Stomach smooth muscle (tissue), 2 donors: ENCODE data around the gene NHP2.

Experiments used
- H3K27ac ChIP-seq: one replicate; pipeline ENCODE4 v1.7.0; 2013; ENCODE audit warnings: mild to moderate bottlenecking, low read length, inconsistent platforms
- H3K27me3 ChIP-seq, 2 donors: one replicate each; pipeline ENCODE4 v1.7.0; 2013; ENCODE audit warnings: low read length in 2 of 2; ENCODE audit not compliant: insufficient read depth in 2 of 2, control insufficient read depth in 1 of 2
- H3K36me3 ChIP-seq, 2 donors: one replicate each; pipeline ENCODE4 v1.7.0; 2013; ENCODE audit warnings: low read length in 2 of 2; ENCODE audit not compliant: control insufficient read depth in 2 of 2, insufficient read depth in 2 of 2
- H3K4me1 ChIP-seq: one replicate; pipeline ENCODE4 v1.7.0; 2013; ENCODE audit warnings: low read length; ENCODE audit not compliant: control insufficient read depth, insufficient read depth
- H3K4me3 ChIP-seq, 2 donors: one replicate each; pipeline ENCODE4 v1.7.0; 2013; ENCODE audit warnings: low read length in 2 of 2
- H3K9ac ChIP-seq, 2 donors: one replicate each; pipeline ENCODE4 v1.7.0; 2013; ENCODE audit warnings: low read length in 2 of 2, mild to moderate bottlenecking in 1 of 2
- H3K9me3 ChIP-seq, 2 donors: one replicate each; pipeline ENCODE4 v1.7.0; 2013; ENCODE audit warnings: low read length in 2 of 2; ENCODE audit not compliant: control insufficient read depth in 2 of 2
- donor health status: healthy.
- donor health status: Pancreatic carcinoma.

NHP2 gene

GRCh38 chr5:178193251-178193809 is 39.6 kb upstream of the NHP2 start:
- no peak overlapping the region for H3K27ac ChIP-seq
- H3K9ac ChIP-seq, result no peak overlapping the region
- H3K36me3 ChIP-seq, result no peaks in the 10 kb centered on the region
- H3K9me3 ChIP-seq, result no peaks in the 10 kb centered on the region
- H3K4me1 ChIP-seq, result no peaks in the 10 kb centered on the region
- peaks cover 0 to 17% of the 10 kb centered on the region in 2 donors for H3K27me3 ChIP-seq
- no peak overlapping the region for H3K4me3 ChIP-seq

- no peaks in the 10 kb centered on the region for H3K36me3 ChIP-seq
- H3K4me3 ChIP-seq, result no peak overlapping the region
- no peak overlapping the region for H3K27ac ChIP-seq
- no peak overlapping the region for H3K9ac ChIP-seq
- peaks cover 0 to 17% of the 10 kb centered on the region in 2 donors for H3K27me3 ChIP-seq
- no peaks in the 10 kb centered on the region for H3K4me1 ChIP-seq
- no peaks in the 10 kb centered on the region for H3K9me3 ChIP-seq
These were observed 39.1 kb upstream of the NHP2 start for GRCh38 chr5:178192787-178193186.

- Histone ChIP-seq H3K27ac (no peak overlapping the region), H3K4me3 (no peak overlapping the region), H3K36me3 (no peaks in the 10 kb centered on the region), H3K9ac (no peak overlapping the region), H3K4me1 (no peaks in the 10 kb centered on the region), H3K27me3 (peaks cover 0 to 17% of the 10 kb centered on the region in 2 donors), H3K9me3 (no peaks in the 10 kb centered on the region)
These were observed 38.6 kb upstream of the NHP2 start for GRCh38 chr5:178192244-178192643.

- no peaks in the 10 kb centered on the region for H3K36me3 ChIP-seq
- H3K4me1 ChIP-seq, result no peaks in the 10 kb centered on the region
- H3K27me3 ChIP-seq, result peaks cover 0 to 17% of the 10 kb centered on the region in 2 donors
- H3K4me3 ChIP-seq, result no peak overlapping the region
- H3K9ac ChIP-seq, result no peak overlapping the region
- no peak overlapping the region for H3K27ac ChIP-seq
- H3K9me3 ChIP-seq, result no peaks in the 10 kb centered on the region
These were observed 38.0 kb upstream of the NHP2 start for GRCh38 chr5:178191661-178192060.

DNA sequence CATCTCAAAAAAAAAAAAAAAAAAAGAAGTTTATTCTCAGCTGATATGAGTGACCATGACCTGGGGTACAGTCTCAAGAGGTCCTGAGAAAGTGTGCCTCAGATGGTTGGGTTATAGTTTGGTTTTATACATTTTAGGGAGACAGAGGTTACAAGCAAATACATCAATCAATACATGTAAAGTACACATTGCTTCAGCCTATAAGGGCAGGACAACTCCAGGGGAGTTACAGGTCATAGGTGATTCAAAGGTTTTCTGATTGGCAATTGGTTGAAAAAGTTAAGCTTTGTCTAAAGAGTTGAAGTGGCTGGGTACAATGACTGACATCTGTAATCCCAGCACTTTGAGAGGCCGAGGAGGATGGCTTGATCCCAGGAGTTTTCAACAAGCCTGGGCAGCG is 35.7 kb upstream of the NHP2 start:
- no peaks in the 10 kb centered on the region for H3K36me3 ChIP-seq
- no peak overlapping the region for H3K4me3 ChIP-seq
- H3K4me1 ChIP-seq, result no peaks in the 10 kb centered on the region
- H3K9me3 ChIP-seq, result no peaks in the 10 kb centered on the region
- H3K27ac ChIP-seq, result no peak overlapping the region
- peaks cover 0 to 11% of the 10 kb centered on the region in 2 donors for H3K27me3 ChIP-seq
- no peak overlapping the region for H3K9ac ChIP-seq

DNA sequence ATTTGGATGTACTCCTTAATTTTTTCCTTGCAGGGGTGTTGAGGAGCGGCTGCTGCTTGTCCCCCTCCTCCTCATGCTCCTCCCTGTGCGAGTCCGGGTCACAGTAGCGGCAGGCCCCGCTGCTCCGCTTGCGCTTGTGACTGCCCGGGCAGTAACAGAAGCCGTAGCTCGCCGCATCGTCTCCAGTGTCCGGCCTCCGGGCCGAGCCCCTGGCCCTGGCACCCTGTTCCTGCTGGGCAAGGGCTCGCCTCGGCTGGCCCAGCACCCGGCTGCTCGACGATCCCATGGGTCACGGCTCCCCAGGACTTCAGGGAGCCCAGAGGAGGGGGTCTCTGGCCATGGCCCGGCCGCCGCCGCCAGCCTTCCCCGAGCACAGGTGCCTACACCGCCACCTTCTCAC is 33.3 kb upstream of the NHP2 start, which contains the start of gene GMCL2:
Gene GMCL2, minus strand, starts transcription at position 358 of the 400 bp plus-strand sequence. Its CDS starts 72 bp downstream, at position 286.
- Histone ChIP-seq H3K4me1 (no peaks in the 10 kb centered on the region), H3K9ac (no peak within 1 kb of the TSS), H3K36me3 (no peaks in the 10 kb centered on the region), H3K27me3 (peaks cover 0 to 3% of the 10 kb centered on the region in 2 donors), H3K9me3 (no peaks in the 10 kb centered on the region), H3K4me3 (no peak within 1 kb of the TSS), H3K27ac (no peak within 1 kb of the TSS)

- no peak overlapping the region for H3K9ac ChIP-seq
- H3K27ac ChIP-seq, result no peak overlapping the region
- no peaks in the 10 kb centered on the region for H3K36me3 ChIP-seq
- peaks cover 0 to 3% of the 10 kb centered on the region in 2 donors for H3K27me3 ChIP-seq
- H3K4me1 ChIP-seq, result no peaks in the 10 kb centered on the region
- H3K4me3 ChIP-seq, result no peak overlapping the region
- H3K9me3 ChIP-seq, result no peaks in the 10 kb centered on the region
These were observed 32.7 kb upstream of the NHP2 start for GRCh38 chr5:178186427-178186826.

DNA sequence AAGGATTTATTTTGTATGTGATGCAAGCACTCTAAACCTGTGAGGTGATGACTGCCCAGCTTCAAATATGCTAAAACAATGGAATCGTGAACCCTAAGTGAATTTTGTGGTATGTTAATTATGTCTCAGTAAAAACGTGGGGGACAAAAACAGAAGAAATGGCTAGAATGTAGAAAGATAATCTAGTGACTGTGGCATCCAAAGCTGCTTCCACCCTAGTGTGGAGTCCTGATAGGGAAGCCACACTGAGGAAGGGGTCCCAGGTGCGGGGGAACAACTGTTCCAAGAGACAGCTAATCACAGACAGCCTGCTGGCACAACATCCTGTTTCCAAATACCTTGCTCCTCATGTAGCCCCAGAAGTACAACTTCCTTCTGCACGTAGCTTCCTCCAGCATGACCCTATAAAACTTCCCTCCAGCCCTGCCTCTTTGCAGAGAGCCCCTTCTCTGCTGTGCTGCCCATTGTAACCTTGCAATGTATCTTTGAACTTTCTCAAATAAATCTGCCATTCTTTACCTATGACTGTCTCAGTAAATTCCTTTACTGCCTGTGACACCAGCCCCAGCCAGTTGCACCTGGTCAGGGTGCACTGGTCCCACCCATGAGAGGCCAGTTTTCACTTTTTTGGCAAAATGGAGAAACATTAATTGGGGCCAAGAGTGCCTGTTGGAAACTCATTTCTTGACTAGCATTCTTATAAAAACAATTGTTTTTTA is 28.6 kb upstream of the NHP2 start:
- H3K27me3 ChIP-seq, result peaks cover 0 to 3% of the 10 kb centered on the region in 2 donors
- H3K4me3 ChIP-seq, result no peak overlapping the region
- H3K36me3 ChIP-seq, result no peaks in the 10 kb centered on the region
- H3K27ac ChIP-seq, result no peak overlapping the region
- H3K9me3 ChIP-seq, result peaks cover 0 to 4% of the 10 kb centered on the region in 2 donors
- H3K9ac ChIP-seq, result no peak overlapping the region
- H3K4me1 ChIP-seq, result no peaks in the 10 kb centered on the region

- Histone ChIP-seq H3K27me3 (peaks cover 0 to 3% of the 10 kb centered on the region in 2 donors), H3K4me1 (no peaks in the 10 kb centered on the region)
These were observed 26.6 kb upstream of the NHP2 start for GRCh38 chr5:178180141-178180863.

DNA sequence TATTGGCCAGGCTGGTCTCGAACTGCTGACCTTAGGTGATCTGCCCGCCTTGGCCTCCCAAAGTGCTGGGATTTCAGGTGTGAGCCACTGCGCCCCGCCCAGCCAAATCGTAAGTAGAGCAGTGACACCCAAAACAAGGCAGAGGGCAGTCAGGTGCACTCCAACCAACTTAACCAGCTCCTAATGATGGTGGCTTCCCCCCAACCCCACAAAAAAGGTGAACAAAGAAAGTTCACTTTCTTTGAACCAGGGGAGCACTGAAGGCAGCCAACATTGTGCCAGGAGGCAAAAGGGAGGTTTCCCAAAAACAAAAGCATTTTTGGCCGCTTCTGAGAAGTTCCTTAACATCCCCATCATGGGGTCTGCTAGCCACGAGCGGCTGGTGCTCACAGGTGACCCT is 23.9 kb upstream of the NHP2 start:
- H3K4me3 ChIP-seq, result no peak overlapping the region
- H3K9ac ChIP-seq, result no peak overlapping the region
- peaks cover 0 to 4% of the 10 kb centered on the region in 2 donors for H3K9me3 ChIP-seq
- H3K4me1 ChIP-seq, result no peaks in the 10 kb centered on the region
- H3K27ac ChIP-seq, result no peak overlapping the region
- H3K27me3 ChIP-seq, result peaks cover 0 to 3% of the 10 kb centered on the region in 2 donors
- no peaks in the 10 kb centered on the region for H3K36me3 ChIP-seq

More at GRCh38 chr5:178180141-178180863, 26.6 kb upstream of the NHP2 start:
- H3K4me3 ChIP-seq, result no peak overlapping the region
- peaks cover 0 to 4% of the 10 kb centered on the region in 2 donors for H3K9me3 ChIP-seq
- no peaks in the 10 kb centered on the region for H3K36me3 ChIP-seq
- no peak overlapping the region for H3K27ac ChIP-seq
- H3K9ac ChIP-seq, result no peak overlapping the region
